MM.1S (cell line): Measurements from ENCODE around the gene USP24.

Source experiments
- DNase-seq: peaks from one replicate; pipeline ENCODE4 v3.0.0-alpha.2; 2015
- H2AFZ ChIP-seq: fragments of 300-600 bp; sonication (generic); 2 replicates; pipeline ENCODE4 v1.6.0; 2016; ENCODE audit warnings: antibody characterized with exemption, low read length
- H3F3A ChIP-seq: fragments of 300-600 bp; sonication (generic); 2 replicates; pipeline ENCODE4 v1.6.1; 2016; ENCODE audit warnings: mild to moderate bottlenecking, antibody characterized with exemption, low read length, moderate library complexity, mixed read lengths; ENCODE audit not compliant: insufficient read depth
- H3K27ac ChIP-seq: fragments of 300-600 bp; sonication (generic); 2 replicates; pipeline ENCODE4 v1.5.1; 2016; ENCODE audit warnings: mild to moderate bottlenecking, low read length
- H3K27me3 ChIP-seq: fragments of 300-600 bp; sonication (generic); replicated peaks from 2 replicates; pipeline ENCODE4 v1.6.0; 2016; ENCODE audit warnings: low read length; ENCODE audit not compliant: insufficient read depth
- H3K36me3 ChIP-seq: fragments of 300-600 bp; sonication (generic); replicated peaks from 2 replicates; pipeline ENCODE4 v1.6.1; 2016; ENCODE audit warnings: mild to moderate bottlenecking, low read length, mixed read lengths; ENCODE audit not compliant: insufficient read depth
- H3K4me1 ChIP-seq: fragments of 300-600 bp; sonication (generic); 2 replicates; pipeline ENCODE4 v1.6.1; 2016; ENCODE audit warnings: low read length, mixed read lengths
- H3K4me2 ChIP-seq: fragments of 300-600 bp; sonication (generic); 2 replicates; pipeline ENCODE4 v1.6.0; 2016; ENCODE audit warnings: low read depth, low read length
- H3K4me3 ChIP-seq: fragments of 300-600 bp; sonication (generic); 2 replicates; pipeline ENCODE4 v1.5.1; 2016; ENCODE audit warnings: low read length, mixed read lengths
- H3K79me2 ChIP-seq: fragments of 300-600 bp; sonication (generic); 2 replicates; pipeline ENCODE4 v1.6.1; 2016; ENCODE audit warnings: mixed run types, low read length, mixed read lengths
- H3K9ac ChIP-seq: fragments of 300-600 bp; sonication (generic); 2 replicates; pipeline ENCODE4 v1.6.1; 2016; ENCODE audit warnings: low read length, mixed read lengths
- H3K9me2 ChIP-seq: fragments of 300-600 bp; sonication (generic); replicated peaks from 2 replicates; pipeline ENCODE4 v1.6.1; 2016; ENCODE audit warnings: mild to moderate bottlenecking, low read length, mixed read lengths; ENCODE audit not compliant: insufficient read depth
- H3K9me3 ChIP-seq: fragments of 300-600 bp; sonication (generic); replicated peaks from 2 replicates; pipeline ENCODE4 v1.6.1; 2016; ENCODE audit warnings: mild to moderate bottlenecking, low read length, mixed read lengths; ENCODE audit not compliant: insufficient read depth
- H4K20me1 ChIP-seq: fragments of 300-600 bp; sonication (generic); 2 replicates; pipeline ENCODE4 v1.6.1; 2016; ENCODE audit warnings: mild to moderate bottlenecking, low read length, moderate library complexity, mixed read lengths; ENCODE audit not compliant: insufficient read depth
- EZH2 ChIP-seq: fragments of 300-600 bp; sonication (generic); optimal IDR thresholded peaks from 2 replicates; pipeline ENCODE3; 2017; ENCODE audit warnings: low read depth, mild to moderate bottlenecking, antibody characterized with exemption, low read length, mixed read lengths
- EZH2phosphoT487 ChIP-seq: fragments of 300-600 bp; sonication (generic); IDR thresholded peaks from 2 replicates; pipeline ENCODE4 v1.6.1; 2018; ENCODE audit warnings: antibody characterized with exemption, low read length
- TF ChIP-seq, protein P1 (sequence below): fragments of 300-600 bp; sonication (generic); IDR thresholded peaks from 2 replicates; pipeline ENCODE4 v1.5.1; 2016; ENCODE audit warnings: antibody characterized with exemption, low read length, mixed read lengths

The USP24 gene

DNA sequence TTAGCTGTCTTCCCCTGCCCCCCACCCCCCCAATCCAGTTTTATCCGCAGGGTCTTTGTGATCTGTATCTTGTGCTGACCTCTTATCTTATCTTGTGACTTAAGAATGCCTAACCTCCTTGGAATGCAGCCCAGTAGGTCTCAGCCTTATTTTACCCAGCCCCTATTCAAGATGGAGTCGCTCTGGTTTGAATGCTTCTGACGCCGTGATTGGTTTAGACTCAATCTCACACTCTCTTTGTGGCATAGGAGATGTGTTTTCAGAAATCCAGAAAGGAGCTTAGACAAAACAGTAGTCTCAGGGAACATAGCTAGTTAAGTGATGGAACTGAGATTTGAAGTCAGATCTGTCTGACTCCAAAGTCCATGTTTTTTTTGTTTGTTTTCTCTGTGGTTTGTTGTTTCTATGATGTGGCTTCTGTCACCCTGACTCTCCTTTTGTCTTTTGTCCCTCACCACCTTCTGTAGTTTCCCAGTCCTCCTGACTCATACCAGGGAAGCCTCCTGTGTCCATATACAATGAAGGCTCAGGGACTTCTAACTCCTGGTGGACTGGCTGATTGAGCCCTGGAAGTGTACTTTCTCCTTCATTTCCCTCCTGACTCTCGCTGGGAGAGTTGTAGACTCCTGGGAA lies 18.1 kb upstream of the USP24 start:
- Histone ChIP-seq H3K4me3 (no peak overlapping the region), H3K36me3 (no peaks in the 10 kb centered on the region), H4K20me1 (no peaks in the 10 kb centered on the region), H3K4me2 (no peak overlapping the region), H3K9me3 (no peaks in the 10 kb centered on the region), H3K27me3 (no peaks in the 10 kb centered on the region), H3K9me2 (no peaks in the 10 kb centered on the region), H3F3A (no peaks in the 10 kb centered on the region), H2AFZ (no peak overlapping the region), H3K79me2 (no peaks in the 10 kb centered on the region), H3K4me1 (0 out of 2 replicates have a peak, but pooled peaks cover 4% of the 10 kb centered on the region), H3K27ac (no peak overlapping the region), H3K9ac (no peak overlapping the region)
- no peak for TF ChIP-seq EZH2
- no peak for TF ChIP-seq EZH2phosphoT487
- TF ChIP-seq, protein P1, sequence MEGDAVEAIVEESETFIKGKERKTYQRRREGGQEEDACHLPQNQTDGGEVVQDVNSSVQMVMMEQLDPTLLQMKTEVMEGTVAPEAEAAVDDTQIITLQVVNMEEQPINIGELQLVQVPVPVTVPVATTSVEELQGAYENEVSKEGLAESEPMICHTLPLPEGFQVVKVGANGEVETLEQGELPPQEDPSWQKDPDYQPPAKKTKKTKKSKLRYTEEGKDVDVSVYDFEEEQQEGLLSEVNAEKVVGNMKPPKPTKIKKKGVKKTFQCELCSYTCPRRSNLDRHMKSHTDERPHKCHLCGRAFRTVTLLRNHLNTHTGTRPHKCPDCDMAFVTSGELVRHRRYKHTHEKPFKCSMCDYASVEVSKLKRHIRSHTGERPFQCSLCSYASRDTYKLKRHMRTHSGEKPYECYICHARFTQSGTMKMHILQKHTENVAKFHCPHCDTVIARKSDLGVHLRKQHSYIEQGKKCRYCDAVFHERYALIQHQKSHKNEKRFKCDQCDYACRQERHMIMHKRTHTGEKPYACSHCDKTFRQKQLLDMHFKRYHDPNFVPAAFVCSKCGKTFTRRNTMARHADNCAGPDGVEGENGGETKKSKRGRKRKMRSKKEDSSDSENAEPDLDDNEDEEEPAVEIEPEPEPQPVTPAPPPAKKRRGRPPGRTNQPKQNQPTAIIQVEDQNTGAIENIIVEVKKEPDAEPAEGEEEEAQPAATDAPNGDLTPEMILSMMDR, result no peak
- no peak for DNase-seq

DNA sequence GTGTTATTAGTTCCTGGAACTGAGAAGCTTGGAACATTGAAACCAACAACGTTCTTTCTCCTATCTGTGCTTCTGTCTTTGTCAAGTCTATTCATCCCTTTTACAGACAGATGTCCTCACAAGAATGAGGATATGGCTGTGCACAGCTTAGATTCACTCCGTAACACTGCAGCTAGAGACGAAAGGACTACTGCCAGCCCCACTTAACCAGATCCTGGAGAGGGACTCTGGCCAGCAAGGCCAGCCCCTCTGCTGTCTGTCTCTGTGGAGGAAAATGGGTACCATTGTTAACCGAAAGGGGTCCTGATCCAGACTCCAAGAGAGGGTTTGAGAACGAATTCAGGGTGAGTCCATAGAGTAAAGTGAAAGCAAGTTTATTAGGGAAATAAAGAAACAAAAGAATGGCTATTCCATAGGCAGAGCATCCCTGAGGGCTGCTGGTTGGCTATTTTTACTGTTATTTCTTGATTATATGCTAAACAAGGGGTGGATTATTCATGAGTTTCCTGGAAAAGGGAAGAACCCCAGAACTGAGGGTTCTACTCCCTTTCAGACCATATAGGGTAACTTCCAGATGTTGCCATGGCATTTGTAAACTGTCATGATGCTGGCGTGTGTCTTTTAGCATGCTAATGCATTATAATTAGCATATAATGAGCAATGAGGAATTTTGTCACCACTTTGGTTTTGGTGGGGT lies 17.4 kb upstream of the USP24 start:
- H3K4me1 ChIP-seq, result 0 out of 2 replicates have a peak, but pooled peaks cover 4% of the 10 kb centered on the region
- H3K9ac ChIP-seq, result no peak overlapping the region
- H3K36me3 ChIP-seq, result no peaks in the 10 kb centered on the region
- H3K79me2 ChIP-seq, result no peaks in the 10 kb centered on the region
- H4K20me1 ChIP-seq, result no peaks in the 10 kb centered on the region
- no peaks in the 10 kb centered on the region for H3F3A ChIP-seq
- no peak overlapping the region for H3K4me2 ChIP-seq
- TF ChIP-seq EZH2, result no peak
- TF ChIP-seq, protein P1, result no peak
- TF ChIP-seq EZH2phosphoT487, result no peak
- H3K4me3 ChIP-seq, result no peak overlapping the region
- H2AFZ ChIP-seq, result no peak overlapping the region
- no peak for DNase-seq
- no peaks in the 10 kb centered on the region for H3K9me2 ChIP-seq
- no peaks in the 10 kb centered on the region for H3K27me3 ChIP-seq
- no peaks in the 10 kb centered on the region for H3K9me3 ChIP-seq
- H3K27ac ChIP-seq, result no peak overlapping the region

DNA sequence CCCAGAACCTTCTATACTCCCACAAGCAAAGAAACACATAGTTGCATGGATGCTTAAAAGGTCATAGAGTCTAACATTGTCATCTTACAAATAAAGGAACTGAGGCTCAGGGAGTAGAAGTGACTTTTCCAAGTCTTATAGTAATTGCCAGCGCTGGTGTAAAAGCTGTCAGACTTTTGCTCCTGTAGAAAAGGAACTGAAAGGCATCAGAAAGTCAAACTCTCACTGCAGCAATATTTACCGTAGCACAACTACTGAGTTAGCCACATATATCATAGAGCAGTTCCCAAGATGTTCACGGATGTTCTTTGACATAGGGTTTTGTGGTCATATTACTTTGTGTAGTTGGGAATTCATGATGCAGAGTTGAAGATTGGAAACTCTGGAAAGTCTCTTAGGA lies 16.6 kb upstream of the USP24 start:
- Histone ChIP-seq H4K20me1 (no peaks in the 10 kb centered on the region), H3K9ac (no peak overlapping the region), H3K4me3 (no peak overlapping the region), H3K27me3 (no peaks in the 10 kb centered on the region), H3K9me2 (no peaks in the 10 kb centered on the region), H3K9me3 (no peaks in the 10 kb centered on the region), H3K36me3 (no peaks in the 10 kb centered on the region), H3K4me1 (0 out of 2 replicates have a peak, but pooled peaks cover 4% of the 10 kb centered on the region), H3K27ac (no peak overlapping the region), H3K4me2 (no peak overlapping the region), H2AFZ (no peak overlapping the region), H3K79me2 (no peaks in the 10 kb centered on the region), H3F3A (no peaks in the 10 kb centered on the region)
- no peak for DNase-seq
- TF ChIP-seq EZH2, result no peak
- TF ChIP-seq, protein P1, result no peak
- TF ChIP-seq EZH2phosphoT487, result no peak
